Stimulated activated CD4-positive, alpha-beta T cell treated with anti-CD3 and anti-CD28 coated beads, Interleukin-1b, Interleukin-23, amount 100 ng/mL, for 1 hour (primary cell): Measurements from ENCODE around the gene LTN1.
"Not testable (repeated sequence)": the region's sequence is repeated elsewhere in the genome, so short reads cannot be mapped to it uniquely, and the experiment has no call there.

Experiments
- DNase-seq, 2 donors: peaks; one replicate each; pipeline ENCODE4 v3.0.0-alpha.2; 2020; ENCODE audit warnings: low read depth in 2 of 2

The LTN1 gene, protein sequence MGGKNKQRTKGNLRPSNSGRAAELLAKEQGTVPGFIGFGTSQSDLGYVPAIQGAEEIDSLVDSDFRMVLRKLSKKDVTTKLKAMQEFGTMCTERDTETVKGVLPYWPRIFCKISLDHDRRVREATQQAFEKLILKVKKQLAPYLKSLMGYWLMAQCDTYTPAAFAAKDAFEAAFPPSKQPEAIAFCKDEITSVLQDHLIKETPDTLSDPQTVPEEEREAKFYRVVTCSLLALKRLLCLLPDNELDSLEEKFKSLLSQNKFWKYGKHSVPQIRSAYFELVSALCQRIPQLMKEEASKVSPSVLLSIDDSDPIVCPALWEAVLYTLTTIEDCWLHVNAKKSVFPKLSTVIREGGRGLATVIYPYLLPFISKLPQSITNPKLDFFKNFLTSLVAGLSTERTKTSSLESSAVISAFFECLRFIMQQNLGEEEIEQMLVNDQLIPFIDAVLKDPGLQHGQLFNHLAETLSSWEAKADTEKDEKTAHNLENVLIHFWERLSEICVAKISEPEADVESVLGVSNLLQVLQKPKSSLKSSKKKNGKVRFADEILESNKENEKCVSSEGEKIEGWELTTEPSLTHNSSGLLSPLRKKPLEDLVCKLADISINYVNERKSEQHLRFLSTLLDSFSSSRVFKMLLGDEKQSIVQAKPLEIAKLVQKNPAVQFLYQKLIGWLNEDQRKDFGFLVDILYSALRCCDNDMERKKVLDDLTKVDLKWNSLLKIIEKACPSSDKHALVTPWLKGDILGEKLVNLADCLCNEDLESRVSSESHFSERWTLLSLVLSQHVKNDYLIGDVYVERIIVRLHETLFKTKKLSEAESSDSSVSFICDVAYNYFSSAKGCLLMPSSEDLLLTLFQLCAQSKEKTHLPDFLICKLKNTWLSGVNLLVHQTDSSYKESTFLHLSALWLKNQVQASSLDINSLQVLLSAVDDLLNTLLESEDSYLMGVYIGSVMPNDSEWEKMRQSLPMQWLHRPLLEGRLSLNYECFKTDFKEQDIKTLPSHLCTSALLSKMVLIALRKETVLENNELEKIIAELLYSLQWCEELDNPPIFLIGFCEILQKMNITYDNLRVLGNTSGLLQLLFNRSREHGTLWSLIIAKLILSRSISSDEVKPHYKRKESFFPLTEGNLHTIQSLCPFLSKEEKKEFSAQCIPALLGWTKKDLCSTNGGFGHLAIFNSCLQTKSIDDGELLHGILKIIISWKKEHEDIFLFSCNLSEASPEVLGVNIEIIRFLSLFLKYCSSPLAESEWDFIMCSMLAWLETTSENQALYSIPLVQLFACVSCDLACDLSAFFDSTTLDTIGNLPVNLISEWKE (N-terminal part only)

DNA sequence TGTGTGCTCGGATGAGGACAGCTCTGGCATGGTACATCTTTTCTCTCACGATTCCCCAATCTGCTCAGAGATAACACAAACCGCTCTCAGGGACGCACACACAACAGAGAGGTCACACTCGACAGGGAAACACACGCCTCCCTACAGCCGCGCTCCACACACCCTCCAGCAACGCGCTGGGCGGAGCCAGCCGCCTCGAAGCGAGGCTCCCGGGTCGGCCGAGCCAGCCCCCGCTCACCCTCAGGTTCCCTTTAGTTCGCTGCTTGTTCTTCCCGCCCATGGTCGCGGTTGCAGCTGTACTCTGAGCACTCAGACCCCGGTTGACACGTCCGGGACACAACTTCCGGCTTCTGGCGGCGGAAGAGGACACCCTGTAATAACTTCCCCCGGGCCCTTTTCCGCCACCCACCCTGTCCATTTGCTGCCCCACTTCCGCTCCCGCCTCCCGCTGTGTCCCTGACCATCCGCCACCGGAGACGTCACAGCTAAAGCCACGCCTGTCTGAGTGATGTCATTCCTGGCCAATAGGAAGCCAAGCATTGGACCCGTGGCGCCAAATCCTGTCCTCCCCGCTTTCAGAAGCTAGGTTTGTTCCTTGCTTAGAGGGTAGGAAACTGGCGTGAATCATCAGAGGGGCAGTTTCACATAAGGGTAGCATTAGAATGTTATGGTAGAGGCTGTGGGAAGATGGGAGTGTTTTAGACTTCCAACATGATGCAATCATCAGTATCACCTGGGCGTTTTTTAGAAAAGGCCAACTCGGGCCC, at the start of gene LTN1:
LTN1 (minus strand) TSS at position 352 of the 767 bp plus-strand sequence; CDS start at position 280, 72 bp downstream.
- peak; percentile 95 for DNase-seq

DNA sequence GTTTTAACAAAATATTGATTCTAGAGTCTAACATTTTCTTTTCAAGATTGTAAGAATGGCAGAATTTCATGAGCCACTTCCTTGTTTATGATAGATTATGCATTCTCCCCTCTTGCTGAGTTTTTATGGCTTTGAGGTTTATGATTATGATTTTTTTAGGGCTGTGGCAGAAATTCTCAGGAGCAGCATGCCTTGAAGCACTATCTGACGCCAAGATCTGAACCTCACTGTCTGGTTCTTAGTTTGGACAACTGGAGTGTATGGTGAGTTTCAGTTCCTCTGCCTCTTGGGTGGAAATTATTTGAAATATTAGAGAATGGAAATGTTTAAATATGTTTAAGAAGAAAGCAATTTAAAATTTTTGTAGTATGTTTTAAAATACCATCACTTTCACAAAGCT, 42.0 kb upstream of the LTN1 start:
- no peak for DNase-seq

GRCh38 chr21:29033871-29034270, 41.2 kb upstream of the LTN1 start:
- DNase-seq, result no peak

- no peak for DNase-seq
These were observed 40.6 kb upstream of the LTN1 start for GRCh38 chr21:29033301-29033700.

DNA sequence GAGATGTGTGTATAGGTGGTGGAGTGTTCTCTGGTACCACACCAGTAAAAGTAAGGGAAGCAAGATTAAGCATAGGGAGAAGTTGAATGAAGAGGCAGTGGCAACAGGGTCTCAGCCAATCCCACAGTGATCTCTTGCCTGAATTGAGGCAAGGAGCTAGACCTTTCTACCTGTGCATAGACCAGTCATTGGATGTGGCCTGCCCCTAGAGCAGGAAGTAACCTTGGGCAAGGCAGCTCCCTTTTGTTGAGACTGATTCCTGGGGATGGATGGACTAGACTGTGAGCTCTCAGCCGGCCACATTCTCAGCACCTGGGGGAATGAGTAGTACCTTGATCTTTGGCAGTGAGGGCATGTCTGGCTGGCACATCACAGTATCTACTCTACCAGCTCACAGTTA, 38.2 kb upstream of the LTN1 start:
- DNase-seq, result no peak

GRCh38 chr21:29029524-29029923, 36.8 kb upstream of the LTN1 start:
- DNase-seq, result no peak

DNA sequence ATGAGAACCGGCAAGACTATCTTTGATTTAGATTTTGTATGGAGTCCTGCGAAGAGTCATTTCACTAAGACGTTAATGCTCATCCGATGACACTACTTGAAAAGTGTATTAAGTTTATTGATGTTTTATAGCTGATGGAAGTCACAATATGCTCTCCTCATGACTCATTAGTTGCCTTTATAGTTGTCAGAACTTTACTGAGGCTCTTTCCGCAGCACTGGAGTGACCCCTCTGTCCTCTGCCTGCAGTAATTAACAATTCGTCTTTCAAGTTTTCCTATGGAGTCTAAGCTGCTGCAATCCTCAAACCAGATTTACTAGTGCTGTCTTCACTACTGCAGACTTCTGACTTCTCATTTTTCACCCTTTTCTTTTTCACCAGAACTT, 32.6 kb upstream of the LTN1 start:
- no peak for DNase-seq

DNA sequence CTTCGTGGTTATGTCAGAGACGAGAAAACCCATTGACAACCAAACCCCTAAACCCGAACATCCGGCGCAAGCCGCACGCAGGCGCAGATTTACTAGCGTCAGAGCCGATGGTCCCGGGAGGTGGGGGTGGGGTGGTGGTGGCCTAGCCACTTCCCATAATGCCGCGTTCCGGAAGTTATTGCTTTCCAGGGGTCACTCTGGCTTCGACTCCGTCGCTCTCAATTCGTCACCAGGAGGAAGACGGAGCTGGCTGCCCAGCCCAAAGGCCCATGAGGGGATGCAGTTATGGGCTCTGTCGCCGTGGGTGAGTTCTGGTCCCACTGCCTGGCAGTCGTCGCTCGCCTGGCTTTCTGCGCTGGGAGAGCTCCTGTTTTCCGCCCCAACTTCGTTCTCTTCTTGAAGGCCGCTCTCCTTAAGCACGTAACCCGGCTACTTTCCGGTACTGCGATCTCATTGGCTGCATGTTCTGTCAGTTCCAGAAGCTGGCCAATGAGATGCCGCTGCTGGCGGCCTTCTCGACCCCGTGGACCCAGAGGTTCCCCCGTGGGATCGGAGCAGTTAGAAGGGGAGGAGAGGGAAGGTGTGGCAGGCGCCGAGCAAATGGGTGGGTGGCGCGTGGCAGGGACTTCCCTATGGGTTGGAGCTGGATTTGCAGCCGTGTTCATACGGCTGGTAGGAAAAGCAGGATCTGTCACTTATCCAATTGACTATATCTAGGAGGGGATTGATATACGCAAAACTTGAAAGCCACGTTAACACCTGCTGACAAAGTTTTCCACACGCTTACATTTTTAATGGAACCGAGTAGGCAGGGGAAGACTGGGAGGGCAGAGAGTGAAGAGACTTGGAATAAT, 32.0 kb upstream of the LTN1 start, which contains the start of gene USP16:
USP16 (plus strand) TSS at position 195 of the 854 bp plus-strand sequence. CDS start 3,246 bp downstream, outside the sequence.
- peak; percentile 79 to 87 for DNase-seq

GRCh38 chr21:29022166-29022565, 29.5 kb upstream of the LTN1 start:
- no peak for DNase-seq

DNA sequence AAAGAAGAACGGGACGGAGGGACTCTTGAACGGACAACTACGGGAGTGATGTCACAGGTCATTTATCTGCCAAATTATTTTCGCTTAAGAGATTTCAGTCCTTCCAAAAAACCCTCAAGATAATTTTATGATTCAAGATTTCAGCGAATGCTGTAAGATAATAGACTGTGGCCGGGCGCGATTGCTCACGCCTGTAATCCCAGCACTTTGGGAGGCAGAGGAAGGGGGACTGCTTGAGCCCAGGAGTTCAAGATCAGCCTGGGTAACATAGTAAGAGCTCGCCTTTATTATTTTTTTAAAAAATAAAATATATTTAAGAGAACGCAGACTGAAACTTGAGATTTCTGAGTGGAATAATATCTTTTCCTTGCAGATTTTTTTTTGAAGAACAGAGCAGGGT, 25.9 kb upstream of the LTN1 start:
- DNase-seq, result no peak

- DNase-seq, result no peak
These were observed 25.1 kb upstream of the LTN1 start for GRCh38 chr21:29017639-29018237.

- DNase-seq, result not testable (repeated sequence)
These were observed 18.6 kb upstream of the LTN1 start for GRCh38 chr21:29011236-29011635.

- DNase-seq, result no peak
These were observed 15.7 kb upstream of the LTN1 start for GRCh38 chr21:29008367-29008766.

DNA sequence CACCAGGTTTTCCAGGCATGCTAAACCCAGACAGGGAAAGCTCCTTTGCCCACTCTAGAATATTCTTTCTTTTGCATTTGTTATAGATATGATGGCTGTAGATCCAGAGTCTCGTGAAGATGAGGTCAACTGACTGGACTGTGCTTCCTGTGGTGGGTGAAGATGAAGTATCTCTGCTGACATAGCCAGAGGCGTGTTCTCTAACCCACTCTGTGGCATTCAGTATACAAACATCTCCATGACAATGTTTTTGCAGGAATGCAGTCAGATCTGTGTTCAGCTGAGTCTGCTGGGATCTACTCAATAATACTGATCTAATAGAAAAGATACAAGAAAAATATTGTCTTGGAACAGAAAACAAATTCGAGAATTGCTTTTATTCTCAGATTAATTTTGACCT, 15.1 kb upstream of the LTN1 start:
- DNase-seq, result no peak

GRCh38 chr21:29007135-29007534, 14.5 kb upstream of the LTN1 start:
- no peak for DNase-seq

DNA sequence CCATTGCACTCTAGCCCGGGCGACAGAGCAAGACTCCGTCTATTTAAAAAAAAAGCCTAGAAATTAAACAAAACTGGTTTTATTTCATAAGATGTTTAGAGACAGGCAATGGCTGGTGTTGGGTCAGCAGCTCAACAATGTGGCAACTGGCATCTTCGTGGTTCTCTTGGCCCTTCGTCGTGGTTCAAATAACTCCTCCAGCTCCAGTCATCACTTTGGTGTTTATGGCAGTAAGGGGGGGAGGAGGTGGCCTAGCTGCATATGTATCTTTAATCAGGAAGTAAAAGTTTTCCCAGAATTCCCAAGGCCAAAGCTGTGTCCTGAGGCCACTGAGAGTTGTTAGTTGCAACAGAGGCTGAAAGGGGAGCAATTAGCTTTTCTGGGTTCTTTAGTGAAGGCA, 13.0 kb upstream of the LTN1 start:
- no peak for DNase-seq

DNA sequence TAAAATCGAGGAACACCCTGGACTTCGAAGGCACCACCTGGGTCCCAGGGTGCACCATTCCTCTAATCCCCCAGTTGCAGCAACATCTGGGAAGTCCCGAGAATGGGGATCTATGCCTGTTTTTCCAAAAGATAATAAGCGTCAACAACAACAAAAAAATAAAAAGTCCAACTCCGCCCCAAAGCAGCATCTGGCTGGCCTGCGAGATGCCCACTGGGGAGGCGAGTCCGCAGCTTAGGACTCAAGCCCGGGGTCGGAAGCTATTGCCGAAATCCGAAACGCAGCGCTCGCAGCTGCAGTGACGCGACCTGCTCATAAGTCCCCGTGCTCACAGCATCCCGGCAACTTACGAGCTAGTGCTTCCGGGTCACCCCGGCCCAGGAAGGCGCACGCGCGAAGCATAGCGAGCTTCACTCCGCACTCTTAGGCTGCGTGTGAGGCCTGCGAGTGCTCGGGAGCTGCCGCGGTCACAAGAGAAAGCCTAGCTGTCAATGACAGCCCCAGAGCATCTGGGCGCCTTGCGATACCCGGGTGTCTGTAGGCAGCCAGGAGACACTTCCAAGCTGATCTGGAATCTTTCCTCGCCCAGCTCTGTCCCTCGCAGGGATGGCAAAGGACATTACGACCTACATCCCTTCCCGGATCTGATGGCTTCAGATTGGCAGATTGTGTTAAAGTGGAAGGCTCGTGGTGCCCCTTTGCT, 9.9 kb upstream of the LTN1 start:
- DNase-seq, result peak; percentile 77 to 90

DNA sequence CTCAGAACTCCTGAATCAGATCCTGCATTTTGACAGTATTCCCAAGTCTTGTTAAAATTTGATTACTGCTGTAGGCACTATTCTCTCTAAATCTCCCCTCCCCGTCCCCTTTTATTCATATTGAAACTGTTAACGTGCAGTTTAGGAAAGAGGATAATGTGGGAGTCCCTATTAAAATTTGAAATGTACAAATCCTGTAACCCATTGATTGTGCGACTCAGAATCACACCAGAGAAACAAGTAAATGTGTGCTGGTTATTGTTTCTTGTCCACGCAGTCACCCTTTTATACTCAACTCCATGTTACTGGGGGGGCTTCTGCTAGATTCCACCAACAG, 584 bp upstream of the LTN1 start:
- no peak for DNase-seq

DNA sequence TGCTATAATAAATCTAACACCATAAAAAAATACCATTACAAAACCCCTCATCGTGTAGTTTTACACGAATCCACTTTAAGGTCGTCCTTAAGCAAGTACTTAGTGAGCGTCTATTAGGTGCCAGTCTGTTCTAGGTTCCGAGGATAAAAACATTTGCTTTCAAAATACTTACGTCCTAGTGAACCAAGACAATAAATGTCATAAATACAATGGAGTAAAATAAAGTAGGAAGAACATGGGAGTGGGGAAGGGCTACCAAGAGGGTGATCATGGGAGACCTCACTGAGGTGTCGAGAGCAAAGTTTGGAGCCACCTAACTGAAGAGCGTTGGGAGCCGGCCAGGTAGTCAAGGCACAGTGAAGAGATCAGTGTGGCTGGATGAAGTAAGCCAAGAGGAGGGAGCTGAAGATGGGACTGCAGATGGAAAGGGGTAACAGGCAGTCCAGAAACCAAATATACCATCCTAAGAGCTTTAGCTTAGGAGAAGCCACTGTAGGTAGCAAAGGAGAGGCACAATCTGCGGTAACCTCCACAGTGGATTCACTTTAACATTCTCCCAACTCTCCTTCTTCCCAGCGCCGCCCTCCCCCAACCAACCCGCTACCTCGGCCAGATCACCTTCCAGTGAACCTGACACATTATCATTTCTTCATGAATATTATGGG, 684 bp downstream of the LTN1 start:
- no peak for DNase-seq
